ENCODE data around the gene TGFBRAP1.
"Not testable (repeated sequence)": the region's sequence is repeated elsewhere in the genome, so short reads cannot be mapped to it uniquely, and the experiment has no call there.

The TGFBRAP1 gene

GRCh38 chr2:105358593-105358992 is 29.1 kb upstream of the TGFBRAP1 start:
- no peak for DNase-seq

- DNase-seq = no peak
These were observed 27.6 kb upstream of the TGFBRAP1 start for GRCh38 chr2:105357122-105357521.

- peak in 1 of 5 experiments; percentile 26 for DNase-seq
These were observed 15.3 kb upstream of the TGFBRAP1 start for GRCh38 chr2:105344704-105345345.

- DNase-seq = no peak
These were observed 9.9 kb upstream of the TGFBRAP1 start for GRCh38 chr2:105339414-105339813.

- DNase-seq = peak in 1 of 5 experiments; percentile 2
These were observed 8.5 kb upstream of the TGFBRAP1 start for GRCh38 chr2:105338020-105338385.

GRCh38 chr2:105337122-105338019 is 7.8 kb upstream of the TGFBRAP1 start, which contains the start of gene C2orf49:
Gene C2orf49 (plus strand): TSS chr2:105337540. CDS start chr2:105337588, 48 bp downstream.
- peak; percentile 72 to 93 (median 86) for DNase-seq

- no peak for DNase-seq
These were observed 7.2 kb upstream of the TGFBRAP1 start for GRCh38 chr2:105336786-105337121.

GRCh38 chr2:105335469-105335868 is 5.9 kb upstream of the TGFBRAP1 start:
- no peak for DNase-seq

- DNase-seq = no peak
These were observed 4.7 kb upstream of the TGFBRAP1 start for GRCh38 chr2:105334211-105334610.

GRCh38 chr2:105330681-105331375 is 1.3 kb upstream of the TGFBRAP1 start:
- DNase-seq = no peak

- no peak for DNase-seq
These were observed 359 bp downstream of the TGFBRAP1 start for GRCh38 chr2:105329197-105329554.

- DNase-seq = peak in 2 of 5 experiments; percentile 38 to 55
These were observed 996 bp downstream of the TGFBRAP1 start for GRCh38 chr2:105328281-105329196.

- DNase-seq = no peak
These were observed 1.8 kb downstream of the TGFBRAP1 start for GRCh38 chr2:105327690-105328089.

- not testable (repeated sequence) for DNase-seq
These were observed 2.3 kb downstream of the TGFBRAP1 start for GRCh38 chr2:105327271-105327670.

GRCh38 chr2:105325389-105325963 is 4.1 kb downstream of the TGFBRAP1 start:
- no peak for DNase-seq

GRCh38 chr2:105324732-105325131 is 4.8 kb downstream of the TGFBRAP1 start:
- no peak for DNase-seq

GRCh38 chr2:105324101-105324500 is 5.4 kb downstream of the TGFBRAP1 start:
- DNase-seq = no peak

GRCh38 chr2:105323111-105323510 is 6.4 kb downstream of the TGFBRAP1 start:
- DNase-seq = no peak

- no peak for DNase-seq
These were observed 7.5 kb downstream of the TGFBRAP1 start for GRCh38 chr2:105321875-105322646.

GRCh38 chr2:105320651-105321215 is 8.8 kb downstream of the TGFBRAP1 start:
- DNase-seq = no peak

- DNase-seq = no peak
These were observed 11.6 kb downstream of the TGFBRAP1 start for GRCh38 chr2:105317937-105318336.

All from T-helper 2 cell (primary cell).